Duodenal mucosa (tissue), 2 donors: ENCODE results near the gene LENG9.
"Not testable (repeated sequence)": the region's sequence is repeated elsewhere in the genome, so short reads cannot be mapped to it uniquely, and the experiment has no call there.

Experiments used
- H3K27ac ChIP-seq: one replicate; pipeline ENCODE4 v1.7.0; 2013; ENCODE audit warnings: low read depth, low read length
- H3K27me3 ChIP-seq, 2 donors: one replicate each; pipeline ENCODE4 v1.7.0; 2013; ENCODE audit warnings: low read length in 2 of 2, control low read depth in 1 of 2; ENCODE audit not compliant: insufficient read depth in 2 of 2, control insufficient read depth in 1 of 2
- H3K36me3 ChIP-seq, 2 donors: one replicate each; pipeline ENCODE4 v1.7.0; 2013; ENCODE audit warnings: low read length in 2 of 2, control low read depth in 1 of 2; ENCODE audit not compliant: insufficient read depth in 2 of 2, control insufficient read depth in 1 of 2
- H3K4me1 ChIP-seq, 2 donors: one replicate each; pipeline ENCODE4 v1.7.0; 2013; ENCODE audit warnings: low read length in 2 of 2, control low read depth in 1 of 2; ENCODE audit not compliant: insufficient read depth in 2 of 2, control insufficient read depth in 1 of 2
- H3K4me3 ChIP-seq, 2 donors: one replicate each; pipeline ENCODE4 v1.7.0; 2013; ENCODE audit warnings: low read length in 2 of 2, low read depth in 1 of 2
- H3K9ac ChIP-seq, 2 donors: one replicate each; pipeline ENCODE4 v1.7.0; 2013; ENCODE audit warnings: low read length in 2 of 2, low read depth in 1 of 2
- H3K9me3 ChIP-seq, 2 donors: one replicate each; pipeline ENCODE4 v1.7.0; 2013; ENCODE audit warnings: low read length in 2 of 2, control low read depth in 1 of 2; ENCODE audit not compliant: control insufficient read depth in 1 of 2

The LENG9 gene

DNA sequence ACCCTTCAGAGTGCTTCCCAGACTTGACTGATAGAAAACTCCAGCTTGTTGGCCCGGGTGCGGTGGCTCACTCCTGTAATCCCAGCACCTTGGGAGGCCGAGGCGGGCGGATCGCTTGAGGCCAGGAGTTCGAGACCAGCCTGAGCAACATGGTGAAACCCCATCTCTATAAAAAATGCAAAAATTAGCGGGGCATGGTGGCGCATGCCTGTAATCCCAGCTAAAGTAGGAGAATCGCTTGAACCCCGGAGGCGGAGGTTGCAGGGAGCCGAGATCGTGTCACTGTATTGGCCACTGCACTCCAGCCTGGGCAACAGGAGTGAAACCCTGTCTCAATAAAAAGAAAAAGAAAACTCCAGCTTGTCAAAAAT lies 2.5 kb upstream of the LENG9 start:
- H3K4me1 ChIP-seq, result peaks cover 28 to 30% of the 10 kb centered on the region in 2 donors
- peak overlapping the region; percentile 75 for H3K27ac ChIP-seq
- not testable (repeated sequence) for H3K9ac ChIP-seq

DNA sequence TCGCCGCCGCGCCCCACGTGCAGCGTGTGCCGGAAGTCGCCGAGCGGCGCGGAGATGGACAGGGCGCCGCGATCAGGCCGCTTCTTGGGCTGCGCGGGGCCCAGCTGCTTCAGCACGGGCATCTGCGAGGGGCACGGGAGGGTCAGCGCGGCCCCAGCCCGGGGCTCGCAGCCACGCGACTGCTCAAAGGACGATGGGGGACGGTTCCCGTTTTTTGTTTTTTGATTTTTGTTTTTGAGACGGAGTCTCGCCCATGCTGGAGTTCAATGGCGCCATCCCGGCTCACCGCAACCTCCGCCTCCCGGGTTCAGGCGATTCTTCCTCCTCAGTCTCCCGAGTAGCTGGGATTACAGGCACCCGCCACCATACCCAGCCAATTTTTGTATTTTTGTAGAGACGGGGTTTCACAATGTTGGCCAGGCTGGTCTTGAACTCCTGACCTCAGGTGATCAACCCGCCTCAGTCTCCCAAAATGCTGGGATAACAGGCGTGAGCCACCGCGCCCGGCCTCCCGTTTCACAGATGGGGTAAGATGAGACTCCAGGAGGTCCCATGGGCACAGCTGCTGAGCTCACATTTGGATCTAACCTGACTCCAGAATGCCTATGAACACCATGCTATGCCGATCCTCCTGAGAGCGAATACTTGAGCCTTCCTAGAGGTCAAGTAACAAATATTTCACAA lies 2.0 kb upstream of the LENG9 start:
- no peaks in the 10 kb centered on the region for H3K27me3 ChIP-seq
- H3K36me3 ChIP-seq, result peaks cover 0 to 17% of the 10 kb centered on the region in 2 donors
- H3K9ac ChIP-seq, result no peak overlapping the region
- H3K9me3 ChIP-seq, result no peaks in the 10 kb centered on the region
- H3K4me3 ChIP-seq, result no peak overlapping the region
- H3K4me1 ChIP-seq, result peaks cover 27 to 28% of the 10 kb centered on the region in 2 donors
- H3K27ac ChIP-seq, result peak overlapping the region; percentile 75

More for the DNA sequence above, 2.5 kb upstream of the LENG9 start:
- peaks cover 0 to 14% of the 10 kb centered on the region in 2 donors for H3K36me3 ChIP-seq
- H3K9me3 ChIP-seq, H3K4me3 ChIP-seq, H3K27me3 ChIP-seq: not testable (repeated sequence)

DNA sequence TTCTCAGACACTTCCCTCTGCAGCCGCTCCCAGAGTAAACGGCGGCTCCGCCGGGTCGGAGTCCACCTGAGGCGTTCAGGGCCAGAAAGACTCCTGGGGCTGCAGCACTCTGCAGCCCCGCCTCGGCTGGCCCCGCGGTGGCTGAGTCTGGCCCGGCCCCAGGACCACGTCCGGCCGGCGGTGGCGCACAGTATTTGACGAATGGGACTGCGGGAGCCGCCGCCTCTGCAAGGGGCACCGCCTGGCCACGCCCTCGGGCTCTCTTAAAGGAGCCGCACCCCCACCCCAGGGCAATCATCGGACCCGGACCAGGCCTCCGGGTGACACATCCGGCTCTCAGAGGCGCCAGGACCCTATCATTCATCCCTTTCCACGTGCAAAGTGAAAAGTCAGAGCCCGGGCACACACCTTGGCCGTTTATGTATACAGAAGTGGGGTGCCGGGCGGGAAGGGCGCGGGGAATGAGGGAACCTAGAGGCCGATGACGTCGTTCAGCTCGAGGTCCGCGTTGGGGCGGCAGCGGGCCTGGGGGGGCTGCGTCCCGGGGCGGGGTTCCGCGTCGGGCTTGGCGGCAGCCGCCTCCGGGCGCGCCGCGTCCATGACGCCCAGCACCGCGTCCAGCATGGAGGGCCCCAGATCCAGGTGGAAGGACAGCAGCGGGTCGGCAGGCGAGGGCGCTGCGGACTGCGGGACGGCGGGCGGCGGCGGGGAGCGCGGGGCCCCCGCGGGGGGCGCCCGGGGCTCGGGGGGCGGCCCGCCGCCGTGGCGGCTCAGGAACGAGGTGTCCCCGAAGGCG lies 1.2 kb upstream of the LENG9 start:
- no peaks in the 10 kb centered on the region for H3K9me3 ChIP-seq
- H3K4me3 ChIP-seq, result peak overlapping the region; percentile 69 to 77
- H3K4me1 ChIP-seq, result peaks cover 26% of the 10 kb centered on the region in 2 donors
- H3K27me3 ChIP-seq, result no peaks in the 10 kb centered on the region
- peak overlapping the region; percentile 99 for H3K27ac ChIP-seq
- H3K9ac ChIP-seq, result peak overlapping the region; percentile 43 to 45
- peaks cover 0 to 20% of the 10 kb centered on the region in 2 donors for H3K36me3 ChIP-seq

DNA sequence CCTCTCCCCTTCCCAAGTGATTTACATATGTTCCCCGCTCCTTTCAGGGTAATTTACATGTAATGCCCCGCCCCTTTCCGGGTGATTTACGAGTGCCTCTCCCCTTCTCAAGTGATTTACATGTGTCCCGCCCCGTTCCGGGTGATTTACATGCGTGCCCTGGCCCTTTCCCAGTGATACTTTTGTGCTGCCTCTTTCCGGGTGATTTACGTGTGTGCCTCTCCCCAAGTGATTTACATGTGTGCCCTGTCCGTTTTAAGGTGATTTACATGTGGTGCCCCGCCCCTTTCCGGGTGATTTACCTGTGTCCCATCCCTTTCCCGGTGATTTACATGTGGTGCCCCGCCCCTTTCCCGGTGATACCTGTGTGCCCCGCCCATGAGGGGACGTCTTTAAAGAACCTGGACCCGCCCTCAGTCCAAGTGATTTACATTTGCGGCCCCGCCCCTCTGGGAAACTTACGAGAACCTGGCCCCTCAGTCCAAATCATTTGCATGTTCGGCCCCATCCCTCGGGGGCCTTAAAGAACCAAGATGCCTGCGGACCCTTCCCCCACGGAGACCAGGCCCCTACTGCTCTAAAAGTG lies 559 bp upstream of the LENG9 start:
- peaks cover 19 to 23% of the 10 kb centered on the region in 2 donors for H3K4me1 ChIP-seq

DNA sequence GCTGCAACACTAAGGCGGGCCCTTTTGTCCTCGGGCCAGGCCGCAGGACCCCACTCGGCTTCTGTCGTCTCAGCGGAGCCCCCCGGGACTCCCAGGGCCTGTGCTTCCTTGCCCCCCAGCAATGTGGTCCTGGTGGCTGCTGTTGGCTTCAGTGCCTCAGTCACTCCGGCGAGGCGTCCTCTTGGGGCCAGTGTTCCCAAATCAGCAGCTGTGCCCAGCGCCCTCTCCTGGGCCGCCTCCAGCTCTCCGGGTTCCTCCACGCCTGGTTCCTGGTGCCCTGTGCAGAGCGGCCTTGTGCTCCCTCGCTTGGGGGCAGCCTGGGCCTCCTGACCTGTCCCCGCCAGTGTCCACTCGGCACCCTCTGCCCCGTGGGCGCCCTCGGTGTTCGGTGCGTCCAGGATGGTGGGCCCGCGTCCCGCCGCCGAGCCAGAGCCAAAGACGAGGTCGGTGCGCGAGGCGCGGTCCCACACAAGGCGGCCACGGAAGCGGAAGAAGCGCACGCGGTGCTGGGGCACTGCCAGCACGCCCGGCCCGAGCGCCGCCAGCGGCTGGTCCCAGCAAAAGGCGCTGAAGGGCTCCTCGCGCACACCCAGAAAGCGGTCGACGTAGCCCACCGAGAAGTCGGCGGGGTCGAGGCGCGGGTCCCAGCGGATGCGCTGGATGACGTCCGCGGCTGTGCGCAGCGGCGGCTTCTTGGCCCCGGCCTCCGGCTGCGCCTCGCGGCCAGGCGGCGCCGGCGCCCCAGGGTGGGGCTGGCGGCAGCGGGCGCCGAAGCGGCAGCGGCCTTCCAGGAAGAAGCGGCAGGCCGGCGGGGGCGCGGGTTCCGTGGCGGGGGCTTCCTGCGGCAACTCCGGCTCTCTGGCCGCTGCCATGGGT lies 685 bp downstream of the LENG9 start:
- Histone ChIP-seq H3K27me3 (no peaks in the 10 kb centered on the region), H3K36me3 (peaks cover 11 to 40% of the 10 kb centered on the region in 2 donors), H3K27ac (peak overlapping the region; percentile 99), H3K9ac (peak overlapping the region; percentile 78 to 85), H3K4me1 (peaks cover 15 to 21% of the 10 kb centered on the region in 2 donors), H3K9me3 (no peaks in the 10 kb centered on the region), H3K4me3 (peak overlapping the region; percentile 69 to 77)

More for the DNA sequence above, 559 bp upstream of the LENG9 start:
- Histone ChIP-seq H3K27ac (peak overlapping the region; percentile 99), H3K27me3 (no peaks in the 10 kb centered on the region), H3K4me3 (peak overlapping the region; percentile 69 to 77), H3K36me3 (peaks cover 0 to 27% of the 10 kb centered on the region in 2 donors), H3K9me3 (no peaks in the 10 kb centered on the region), H3K9ac (peak overlapping the region in 1 of 2 donors; percentile 45)

GRCh38 chr19:54462047-54462654 lies 1.4 kb downstream of the LENG9 start:
- peak overlapping the region; percentile 78 to 85 for H3K9ac ChIP-seq
- peak overlapping the region; percentile 99 for H3K27ac ChIP-seq
- H3K4me3 ChIP-seq, result peak overlapping the region; percentile 61 to 77
- H3K36me3 ChIP-seq, result peaks cover 15 to 46% of the 10 kb centered on the region in 2 donors
- H3K27me3 ChIP-seq, result no peaks in the 10 kb centered on the region
- H3K9me3 ChIP-seq, result no peaks in the 10 kb centered on the region
- peaks cover 14 to 21% of the 10 kb centered on the region in 2 donors for H3K4me1 ChIP-seq

DNA sequence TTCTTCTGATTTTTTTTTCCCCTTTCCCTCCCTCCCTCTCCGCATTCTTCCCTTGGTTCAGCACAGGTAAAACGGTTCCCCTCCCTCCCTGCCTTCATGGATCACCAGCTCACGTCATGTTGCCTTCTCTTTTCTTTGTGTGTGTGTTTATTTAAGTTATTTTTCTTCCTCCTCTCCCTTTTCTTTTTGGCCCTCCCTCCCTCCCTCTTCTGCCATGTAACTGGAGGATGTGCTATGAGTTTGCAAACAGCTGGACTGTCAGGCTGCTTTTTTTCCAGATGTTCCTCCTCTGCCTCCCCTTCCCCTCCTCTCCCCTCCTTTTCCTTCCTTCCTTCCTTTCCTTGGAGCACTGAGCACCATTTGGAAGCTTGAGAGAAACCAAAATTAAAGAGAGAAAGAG lies 2.0 kb downstream of the LENG9 start:
- Histone ChIP-seq H3K36me3 (peaks cover 21 to 52% of the 10 kb centered on the region in 2 donors), H3K27ac (peak overlapping the region; percentile 99), H3K9ac (peak overlapping the region; percentile 78 to 85), H3K4me1 (peaks cover 12 to 21% of the 10 kb centered on the region in 2 donors), H3K9me3 (no peaks in the 10 kb centered on the region), H3K4me3 (peak overlapping the region; percentile 61 to 77), H3K27me3 (no peaks in the 10 kb centered on the region)

GRCh38 chr19:54461210-54461609 lies 2.4 kb downstream of the LENG9 start:
- Histone ChIP-seq H3K9ac (no peak overlapping the region), H3K9me3 (no peaks in the 10 kb centered on the region), H3K4me3 (peak overlapping the region; percentile 29 to 32), H3K36me3 (peaks cover 23 to 56% of the 10 kb centered on the region in 2 donors), H3K4me1 (peaks cover 8 to 21% of the 10 kb centered on the region in 2 donors), H3K27me3 (no peaks in the 10 kb centered on the region), H3K27ac (peak overlapping the region; percentile 56)

GRCh38 chr19:54460230-54461005 lies 3.2 kb downstream of the LENG9 start:
- no peak overlapping the region for H3K4me3 ChIP-seq
- peaks cover 7 to 21% of the 10 kb centered on the region in 2 donors for H3K4me1 ChIP-seq
- H3K9me3 ChIP-seq, result no peaks in the 10 kb centered on the region
- peaks cover 24 to 60% of the 10 kb centered on the region in 2 donors for H3K36me3 ChIP-seq
- H3K9ac ChIP-seq, result no peak overlapping the region
- H3K27ac ChIP-seq, result no peak overlapping the region
- no peaks in the 10 kb centered on the region for H3K27me3 ChIP-seq
